HG02623 (cell line): ENCODE data around the gene MAMSTR.
A peak's percentile ranks its signal among the peaks of the same experiment; 100 is the strongest.

Experiments
- ATAC-seq: cut with Tn5 transposase; IDR thresholded peaks from one replicate; pipeline ENCODE4 v1.9.1; 2021; ENCODE audit warnings: moderate library complexity; ENCODE audit not compliant: unreplicated experiment

Gene MAMSTR

DNA sequence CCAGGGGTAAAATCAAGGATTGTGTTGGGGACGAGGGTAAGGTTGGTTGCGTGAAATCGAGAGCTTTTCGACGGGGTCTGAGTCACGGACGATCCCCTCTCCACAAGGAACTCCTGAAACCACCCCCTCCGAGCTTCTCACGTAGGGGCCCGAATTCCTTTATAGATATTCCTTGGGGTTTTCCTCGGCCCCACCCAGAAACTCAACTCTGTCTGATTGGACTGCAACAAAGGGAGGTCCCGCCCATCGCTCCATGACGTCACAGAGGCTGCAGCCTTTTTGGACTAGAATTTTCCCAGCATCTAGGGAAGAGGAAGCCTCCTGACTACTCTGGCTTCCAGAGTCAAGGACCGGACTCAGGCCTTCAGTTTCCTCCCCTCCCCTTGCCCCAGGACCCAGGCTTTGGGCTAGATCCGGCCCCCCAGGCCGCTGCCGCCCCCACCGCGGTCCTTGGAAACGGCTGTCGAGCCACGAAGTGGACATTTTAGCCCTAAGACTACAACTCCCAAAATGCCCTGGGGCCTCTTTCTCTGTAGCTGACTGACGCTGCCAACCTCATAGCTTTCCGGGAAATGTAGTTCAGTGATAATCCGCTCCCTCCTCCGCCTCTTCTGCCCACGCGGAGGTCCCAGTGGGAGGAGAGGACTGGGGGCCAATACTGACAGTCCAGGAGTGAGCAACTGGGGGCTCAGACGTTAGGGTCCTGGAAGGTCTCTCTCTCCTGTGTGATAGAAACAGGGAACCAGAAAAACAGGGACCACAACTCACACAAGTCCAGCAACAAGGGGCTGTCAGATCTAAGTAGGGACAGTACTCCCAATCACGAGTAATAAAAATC is 27.4 kb upstream of the MAMSTR start, which contains the start of gene IZUMO1:
Gene IZUMO1 (minus strand): TSS at position 172 of the 838 bp plus-strand sequence. CDS start 1,050 bp downstream, outside the sequence.
- no peak for ATAC-seq

DNA sequence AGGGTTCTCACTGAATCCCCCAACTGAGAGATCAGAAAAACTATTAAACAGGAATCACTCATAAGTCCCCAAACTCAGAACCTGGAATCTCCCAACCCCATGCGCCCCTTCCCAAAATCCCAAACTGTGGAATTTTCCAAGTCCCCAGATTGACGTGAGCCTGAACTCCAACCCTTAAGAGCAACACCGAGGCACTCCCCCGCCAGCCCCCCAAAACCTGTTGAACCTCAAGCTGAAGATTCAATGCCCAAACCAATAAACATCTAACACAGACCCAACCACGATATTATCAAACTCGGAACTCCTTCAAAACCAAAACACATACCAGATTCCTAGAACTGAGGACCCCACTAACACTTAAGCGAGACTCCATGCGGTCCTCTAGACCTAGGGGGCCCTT is 26.6 kb upstream of the MAMSTR start:
- ATAC-seq, result no peak

GRCh38 chr19:48745208-48745995 is 25.9 kb upstream of the MAMSTR start:
- ATAC-seq, result no peak

- ATAC-seq, result no peak
Measured at GRCh38 chr19:48742096-48742495, 22.6 kb upstream of the MAMSTR start.

DNA sequence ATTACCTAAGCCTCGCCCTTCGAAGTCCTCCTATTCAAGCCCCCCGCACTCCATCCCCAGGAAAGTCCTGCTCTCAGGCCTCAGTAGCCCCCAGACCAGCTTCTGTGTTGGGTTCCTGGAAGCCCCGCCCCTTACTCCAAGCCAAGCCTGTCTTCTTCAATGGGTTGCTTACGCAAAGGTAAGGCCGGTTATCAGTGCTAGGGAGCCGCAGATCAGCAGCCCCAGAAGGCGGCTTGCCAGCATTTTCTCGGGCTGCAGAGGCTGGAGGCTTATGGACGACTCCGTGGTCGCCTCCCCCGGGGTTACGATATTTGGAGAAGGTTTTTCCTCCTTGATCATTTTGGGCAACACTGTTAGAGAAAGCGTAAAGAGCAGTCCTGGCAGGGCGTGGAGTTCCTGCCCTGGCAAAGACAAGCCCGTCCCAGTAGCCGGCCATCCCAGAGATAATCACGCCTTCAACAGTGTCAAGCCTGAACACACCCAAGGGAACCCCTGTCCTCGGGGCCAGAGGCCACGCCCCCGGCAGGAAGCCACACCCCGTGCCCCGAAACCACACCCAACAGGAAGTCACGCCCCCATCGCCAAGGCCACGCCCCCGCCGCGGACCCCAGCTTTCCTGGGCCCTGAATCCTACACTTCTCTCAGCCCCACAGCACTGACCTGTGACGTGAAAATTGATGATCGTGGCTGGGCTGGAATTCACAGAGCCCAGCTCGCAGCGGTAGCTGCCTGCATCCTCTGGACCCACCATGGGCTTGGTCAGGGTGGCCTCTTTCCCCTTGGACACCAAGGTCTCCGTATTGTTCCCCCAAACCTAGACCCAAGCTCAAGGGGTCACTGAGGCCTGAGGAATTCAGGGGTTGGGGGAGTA is 21.8 kb upstream of the MAMSTR start:
- ATAC-seq, result no peak

DNA sequence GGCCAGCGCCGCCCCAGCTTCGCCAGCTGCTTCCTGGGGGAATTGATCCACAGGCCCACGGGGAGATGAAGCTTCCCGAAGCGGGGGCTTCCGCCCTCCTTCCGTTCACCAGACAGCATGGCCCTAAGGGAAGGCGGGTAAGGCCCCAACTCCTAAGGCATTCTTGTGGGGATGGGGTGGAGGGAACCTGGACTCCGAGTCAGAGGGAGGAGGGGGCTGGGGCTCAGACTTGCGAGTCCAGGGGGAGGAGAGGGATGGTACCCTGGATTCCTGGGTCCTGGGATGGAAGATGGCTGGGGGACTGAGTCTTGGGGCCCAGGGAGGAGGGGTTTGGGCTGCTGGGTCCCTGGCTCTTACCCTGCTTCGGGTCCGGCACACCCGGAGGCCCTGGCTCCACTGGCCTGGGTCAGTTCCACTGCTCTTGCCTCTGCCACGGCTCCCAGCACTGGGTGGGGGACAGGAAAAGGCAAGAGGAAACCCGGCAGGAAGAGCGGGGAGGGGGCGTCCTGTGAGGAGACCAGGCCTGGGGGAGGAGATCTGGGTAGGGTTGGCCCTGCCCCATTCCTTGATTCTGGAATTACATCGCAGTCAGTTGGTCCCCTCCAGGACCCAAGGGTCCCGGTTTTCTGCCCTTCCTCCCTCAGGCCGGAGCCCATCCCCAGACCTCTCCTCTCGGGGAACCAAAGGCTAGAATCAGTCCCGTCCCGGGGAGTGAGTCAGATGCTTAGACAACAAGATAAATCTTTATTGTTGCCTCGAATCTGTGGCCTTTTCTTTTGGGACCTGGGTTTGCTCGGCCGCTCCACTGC is 20.8 kb upstream of the MAMSTR start, which contains the start of gene RASIP1:
Gene RASIP1 (minus strand): TSS at position 447 of the 809 bp plus-strand sequence. CDS start 328 bp downstream, at position 119.
- ATAC-seq, result no peak

DNA sequence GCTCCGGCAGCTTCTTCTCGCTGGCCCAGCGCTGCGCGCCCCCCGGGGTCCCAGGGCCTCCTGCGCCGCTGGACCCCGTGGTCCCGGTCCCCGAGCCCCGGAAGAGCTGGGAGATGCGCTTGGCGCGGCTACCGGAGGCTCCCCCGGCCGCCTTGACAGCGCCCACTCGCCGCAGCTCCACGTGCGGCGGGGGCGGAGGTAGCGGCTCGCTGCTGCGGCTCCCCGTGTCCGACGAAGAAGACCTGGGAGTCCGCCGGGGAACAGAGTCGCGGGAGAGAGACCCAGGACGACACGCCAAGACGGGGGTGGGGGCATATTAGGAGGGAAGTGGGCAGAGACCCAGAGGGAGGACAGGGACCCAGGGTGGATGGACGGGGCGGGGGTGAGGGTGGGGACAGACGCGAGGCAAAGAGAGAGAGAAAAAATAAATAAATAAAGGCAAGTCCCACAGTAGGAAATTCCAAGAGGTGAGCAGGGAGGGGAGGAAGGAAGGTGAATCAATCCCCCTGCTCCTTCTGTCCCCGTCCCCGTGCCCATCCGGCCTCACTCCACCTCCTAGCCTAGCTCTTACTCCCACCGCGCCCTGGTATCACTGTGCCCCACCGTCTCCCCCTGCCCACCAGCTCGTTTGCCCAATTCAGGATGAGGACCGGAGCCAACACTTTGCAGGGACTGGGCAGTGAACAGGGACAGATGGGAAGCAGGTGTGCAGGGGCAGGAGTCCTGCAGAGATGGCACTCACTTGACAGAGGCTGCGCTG is 20.1 kb upstream of the MAMSTR start:
- no peak for ATAC-seq

DNA sequence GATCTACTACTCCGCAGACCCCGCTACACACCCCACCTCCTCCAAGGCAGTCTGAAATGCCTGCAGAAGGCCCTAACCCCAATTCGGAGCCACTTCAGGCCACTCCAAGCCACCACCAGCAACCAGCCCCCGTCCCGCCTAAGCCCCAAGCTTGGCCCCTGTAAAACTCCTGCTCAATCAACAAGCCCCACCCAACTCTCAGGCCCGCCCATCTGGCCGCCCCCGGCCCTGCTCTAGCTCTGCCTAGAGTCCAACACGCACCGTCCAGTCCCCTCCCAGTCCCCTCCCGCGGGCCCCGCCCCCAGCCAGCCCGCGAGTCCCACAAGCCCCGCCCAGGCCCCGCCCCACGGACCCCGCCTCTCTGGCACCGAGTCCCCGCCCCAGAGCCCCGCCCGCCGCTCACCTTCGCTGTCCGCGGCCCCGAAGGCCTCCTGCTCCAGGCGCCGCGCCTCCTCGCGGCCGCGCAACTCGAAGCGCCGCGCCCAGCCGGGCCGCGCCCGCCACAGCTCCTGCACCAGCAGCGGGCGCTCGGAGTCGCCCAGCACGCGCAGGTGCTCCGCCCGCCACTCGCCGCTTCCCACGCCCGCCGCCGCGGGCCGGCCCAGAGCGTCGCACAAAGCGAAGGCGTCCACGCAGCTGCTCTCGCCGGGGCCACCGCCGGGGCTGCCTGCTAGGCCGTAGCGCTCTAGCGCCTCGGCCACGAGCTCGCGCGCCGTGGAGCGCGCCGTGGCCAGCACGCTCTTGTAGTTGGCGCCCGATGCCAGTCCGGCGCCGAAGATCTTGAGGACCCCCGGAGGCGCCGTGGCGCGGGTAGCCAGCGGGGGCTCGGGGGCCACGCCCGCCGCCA is 19.3 kb upstream of the MAMSTR start:
- peak; percentile 63 for ATAC-seq

DNA sequence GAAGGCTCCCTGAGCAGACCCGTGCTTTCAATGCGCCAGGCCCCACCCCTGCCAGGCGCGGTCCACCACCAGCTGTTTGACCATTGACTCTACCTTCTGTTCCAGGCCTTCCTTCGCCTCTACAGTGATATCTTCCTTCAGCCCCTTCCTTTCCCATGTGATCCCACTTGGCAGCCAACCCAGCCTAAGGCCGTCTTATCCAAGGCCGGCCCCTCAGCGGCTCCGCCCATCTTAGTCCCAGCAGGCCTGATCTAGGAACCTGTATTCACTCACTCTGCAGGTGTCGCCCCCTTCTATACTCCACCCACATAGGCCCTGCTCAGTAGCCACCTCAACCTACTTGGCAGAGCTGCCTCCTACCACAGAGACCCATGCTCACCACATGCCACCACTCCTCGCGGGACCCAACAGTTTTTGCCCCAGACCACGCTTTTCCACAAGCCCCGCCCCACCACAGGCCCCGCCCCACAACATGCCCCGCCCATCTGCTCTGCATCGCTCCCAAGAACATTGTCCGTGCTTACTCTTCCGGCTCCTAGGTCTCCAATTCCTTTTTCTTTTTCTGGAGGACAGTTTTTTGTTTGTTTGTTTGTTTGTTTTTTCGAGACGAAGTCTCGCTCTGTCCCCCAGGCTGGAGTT is 18.0 kb upstream of the MAMSTR start:
- ATAC-seq, result no peak

DNA sequence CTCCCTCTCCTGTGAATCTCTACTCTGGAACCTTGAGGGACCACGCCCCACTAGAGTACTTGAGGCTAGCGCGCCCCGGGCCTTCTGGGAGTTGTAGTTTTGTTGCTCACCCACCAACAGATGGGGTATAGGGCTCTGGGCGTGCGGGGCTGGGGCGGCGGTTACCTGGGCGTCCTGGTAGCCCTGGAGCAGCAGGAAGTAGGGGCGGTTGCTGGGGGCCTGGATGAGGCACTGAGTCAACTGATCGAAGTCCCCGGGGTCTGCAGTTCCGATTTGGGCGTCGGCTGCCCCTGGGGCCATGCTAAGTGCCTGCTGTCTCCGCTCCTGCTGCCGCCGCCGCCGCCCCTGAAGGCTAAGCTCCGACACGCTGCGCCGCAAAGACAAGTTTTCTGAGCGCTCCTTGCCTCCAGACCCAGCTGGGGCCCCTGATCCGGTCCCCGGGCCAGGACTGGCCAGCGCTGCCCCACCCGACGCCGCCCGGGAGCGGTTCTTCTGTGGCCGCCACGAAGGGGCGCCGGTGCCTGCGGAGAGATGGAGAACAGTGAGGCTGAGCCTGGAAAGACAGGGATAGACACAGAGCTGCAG is 15.6 kb upstream of the MAMSTR start:
- ATAC-seq, result no peak

DNA sequence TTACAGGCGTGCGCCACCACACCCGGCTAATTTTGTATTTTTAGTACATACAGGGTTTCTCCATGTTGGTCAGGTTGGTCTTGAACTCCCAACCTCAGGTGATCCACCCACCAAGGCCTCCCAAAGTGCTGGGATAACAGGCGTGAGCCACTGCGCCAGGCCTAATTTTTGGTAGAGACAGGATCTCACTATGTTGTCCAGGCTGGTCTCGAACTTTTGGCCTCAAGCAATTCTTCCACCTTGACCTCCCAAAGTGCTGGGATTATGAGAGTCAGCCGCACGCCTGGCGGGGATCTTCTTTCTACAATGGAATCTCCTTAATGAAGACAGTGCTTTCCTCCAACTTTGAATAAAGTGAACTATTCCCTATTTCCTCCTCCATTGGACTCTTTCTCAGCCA is 15.1 kb upstream of the MAMSTR start:
- no peak for ATAC-seq

- ATAC-seq, result no peak
Measured at GRCh38 chr19:48731452-48731851, 11.9 kb upstream of the MAMSTR start.

DNA sequence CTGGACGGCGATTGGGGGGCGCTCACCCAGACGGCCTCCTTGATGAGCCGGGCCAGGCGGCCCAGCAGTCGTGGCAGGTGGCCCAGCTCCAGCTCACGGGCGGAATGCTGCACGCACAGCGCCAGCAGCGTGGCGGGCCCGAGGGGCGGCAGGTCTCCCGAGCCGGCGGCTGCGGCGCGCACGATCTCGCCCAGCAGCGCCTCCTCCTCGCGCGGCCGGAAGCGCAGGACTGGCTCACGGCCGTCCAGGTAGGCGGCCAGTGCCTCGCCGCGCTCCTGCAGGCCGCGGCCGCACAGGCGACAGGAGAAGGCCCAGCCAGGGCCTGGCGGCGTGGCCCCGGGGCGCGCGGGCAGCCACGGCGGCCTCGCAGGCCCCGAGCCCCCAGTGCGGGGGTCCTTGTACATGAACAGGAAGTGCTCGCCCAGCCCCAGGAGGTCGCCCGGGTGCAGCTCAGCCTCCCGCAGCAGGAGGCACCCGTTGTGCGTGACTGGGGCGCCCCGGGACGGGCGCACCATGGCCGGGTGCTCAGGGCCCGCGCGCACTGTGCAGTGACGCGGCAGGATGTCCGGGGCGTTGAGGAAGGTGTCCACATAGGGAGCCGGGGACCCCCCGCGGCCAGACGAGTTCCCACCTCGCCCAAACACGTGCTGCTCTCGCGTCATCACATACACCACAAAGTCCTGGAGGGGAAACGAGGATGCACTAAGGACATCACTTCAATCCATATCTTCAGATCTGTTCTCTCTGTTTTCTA is 9.6 kb upstream of the MAMSTR start:
- ATAC-seq, result no peak

DNA sequence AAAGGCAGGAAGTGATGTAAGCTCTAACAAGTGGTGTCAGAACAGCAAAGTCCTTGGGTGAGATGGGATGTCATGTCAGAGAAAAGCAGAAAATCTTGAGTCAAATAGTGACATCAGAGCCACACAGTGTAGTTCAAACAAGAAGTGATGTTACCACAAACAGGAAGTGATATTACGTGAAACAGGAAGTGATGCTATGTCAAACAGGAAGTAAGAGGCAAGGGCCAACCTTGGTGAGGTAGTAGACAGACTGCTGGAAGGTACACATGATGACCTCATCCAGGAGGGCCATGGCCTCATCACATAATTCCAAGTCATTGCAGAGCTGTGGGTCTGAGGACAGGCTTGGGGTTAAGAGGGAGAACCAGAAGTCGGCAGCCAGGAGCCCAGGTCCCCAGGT is 7.0 kb upstream of the MAMSTR start:
- ATAC-seq, result no peak

- ATAC-seq, result no peak
Measured at GRCh38 chr19:48724796-48725753, 5.5 kb upstream of the MAMSTR start.

DNA sequence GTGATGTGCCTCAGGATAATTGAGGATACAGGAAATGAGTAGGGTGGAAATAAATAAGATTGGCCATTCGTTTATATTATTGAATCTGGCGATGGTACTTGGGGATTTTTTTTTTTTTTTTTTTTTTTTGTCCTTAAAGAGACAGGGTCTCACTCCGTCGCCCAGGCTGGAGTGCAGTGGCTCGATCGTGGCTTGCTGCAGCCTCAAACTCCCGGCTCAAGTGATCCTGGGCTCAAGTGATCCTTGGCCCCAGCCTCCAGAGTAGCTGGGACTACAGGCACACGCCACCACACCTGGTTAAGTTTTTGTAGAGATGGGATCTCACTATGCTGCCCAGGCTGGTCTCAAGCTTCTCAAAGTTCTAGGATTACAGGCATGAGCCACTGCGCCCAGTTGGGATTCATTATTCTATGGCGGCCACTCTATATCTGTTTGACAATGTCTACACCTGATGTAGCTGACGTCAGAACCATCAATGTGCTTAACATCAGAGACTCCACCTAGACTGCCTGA is 2.7 kb upstream of the MAMSTR start:
- ATAC-seq, result no peak
